Stimulated activated CD4-positive, alpha-beta T cell treated with anti-CD3 and anti-CD28 coated beads, TNF-alpha, amount 100 ng/mL, for 4 hours (primary cell): Measurements from ENCODE around the gene ITGA1.
"Not testable (repeated sequence)": the region's sequence is repeated elsewhere in the genome, so short reads cannot be mapped to it uniquely, and the experiment has no call there.

Experiments used
- DNase-seq, 3 experiments: peaks; one replicate each; pipeline ENCODE4 v3.0.0-alpha.2; 2020; ENCODE audit warnings: low read depth in 3 of 3

ITGA1 gene

DNA sequence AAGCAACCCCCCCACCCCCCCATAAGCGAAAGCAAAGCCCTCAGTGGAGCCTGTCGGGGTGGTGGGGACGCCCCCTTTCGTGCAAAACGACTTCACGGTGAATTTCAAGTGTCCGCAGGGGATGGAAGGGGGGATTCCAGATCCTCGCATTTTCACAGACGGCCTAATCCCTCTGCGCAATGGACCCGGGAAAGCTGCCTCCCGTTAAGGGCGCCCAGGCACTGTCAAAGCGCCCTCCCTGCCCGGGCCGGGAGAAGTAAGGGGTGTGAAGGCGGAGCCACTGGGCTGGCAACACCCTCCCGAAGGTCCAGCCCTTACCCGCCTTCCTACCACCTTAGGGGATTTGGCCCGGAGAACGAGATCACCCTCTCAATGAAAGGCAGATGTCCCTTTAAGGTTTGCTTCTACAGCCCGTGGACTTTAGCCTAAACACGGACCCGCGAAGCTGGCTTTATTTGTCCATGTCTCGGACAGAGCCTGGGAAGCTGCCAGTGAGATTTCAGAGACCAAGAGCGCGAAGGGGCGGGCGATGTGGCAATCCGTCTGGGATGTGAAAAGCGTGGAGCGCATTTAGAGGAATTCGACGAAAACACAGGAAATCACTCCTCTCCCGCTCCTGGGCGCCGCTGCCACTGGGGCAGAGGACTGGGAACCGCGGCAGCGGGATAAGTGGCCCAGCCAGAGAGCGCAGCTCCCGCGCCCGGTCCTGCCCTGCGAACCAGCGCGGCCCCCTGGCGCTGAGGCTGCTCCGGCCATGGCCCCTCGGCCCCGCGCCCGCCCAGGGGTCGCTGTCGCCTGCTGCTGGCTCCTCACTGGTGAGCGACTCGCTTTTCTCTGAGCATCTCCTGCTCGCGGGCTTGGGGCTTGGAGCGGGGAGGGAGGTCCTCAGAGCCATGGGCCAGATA lies at the start of gene ITGA1, which contains the start of gene PELO:
Gene ITGA1, plus strand, starts transcription at position 317 of the 905 bp plus-strand sequence. Its CDS starts 438 bp downstream, at position 755.
Gene PELO, plus strand, starts transcription at position 317 of the 905 bp plus-strand sequence. CDS start 12,479 bp downstream, outside the sequence.
- peak; percentile 12 to 23 (median 14) for DNase-seq

- DNase-seq = no peak
Measured at GRCh38 chr5:52738095-52738506, 49.6 kb upstream of the ITGA1 start.

GRCh38 chr5:52740007-52740406 lies 47.7 kb upstream of the ITGA1 start:
- no peak for DNase-seq

GRCh38 chr5:52743012-52743411 lies 44.7 kb upstream of the ITGA1 start:
- no peak for DNase-seq

DNA sequence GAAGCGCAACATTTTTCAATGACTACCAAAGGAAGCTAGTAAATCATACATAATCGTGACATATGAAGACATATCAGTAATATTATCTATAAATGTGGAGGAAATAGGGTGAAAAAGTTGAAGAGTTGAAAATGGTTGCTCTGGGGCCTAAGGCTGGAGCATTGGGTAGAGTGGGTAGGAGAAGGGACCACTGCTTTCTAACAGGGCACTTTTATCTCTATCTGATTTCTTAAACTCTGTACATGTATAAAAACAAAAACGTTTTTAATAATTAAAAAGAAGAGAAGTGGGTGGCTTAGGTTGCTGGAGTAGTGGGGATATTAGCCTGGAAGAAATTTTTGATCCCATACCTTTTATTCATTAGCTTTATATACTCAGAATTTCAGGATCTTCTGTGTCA lies 44.2 kb upstream of the ITGA1 start:
- no peak for DNase-seq

GRCh38 chr5:52743970-52744369 lies 43.7 kb upstream of the ITGA1 start:
- DNase-seq = peak in 1 of 3 experiments; percentile 13

DNA sequence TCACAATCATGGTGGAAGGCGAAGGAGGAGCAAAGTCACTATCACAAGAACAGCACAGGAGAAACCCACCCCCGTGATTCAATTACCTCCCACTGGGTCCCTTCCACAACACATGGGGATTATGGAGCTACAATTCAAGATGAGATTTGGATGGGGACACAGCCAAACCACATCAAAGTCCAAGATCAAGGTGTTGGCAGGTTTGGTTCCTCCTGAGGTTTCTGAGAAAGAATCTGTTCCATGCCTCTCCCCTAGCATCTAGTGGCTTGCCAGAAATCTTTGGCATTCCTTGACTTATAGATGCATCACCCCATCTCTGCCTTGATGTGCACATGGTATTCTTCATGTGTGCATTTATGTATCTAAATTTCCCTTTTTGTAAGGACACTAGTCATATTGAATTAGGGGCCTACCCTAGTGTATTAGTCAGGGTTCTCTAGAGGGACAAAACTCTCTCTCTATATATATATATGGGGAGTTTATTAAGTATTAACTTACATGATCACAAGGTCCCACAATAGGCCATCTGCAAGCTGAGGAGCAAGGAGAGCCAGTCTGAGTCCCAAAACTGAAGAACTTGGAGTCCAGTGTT lies 42.8 kb upstream of the ITGA1 start:
- not testable (repeated sequence) for DNase-seq

- DNase-seq = no peak
Measured at GRCh38 chr5:52746539-52746938, 41.2 kb upstream of the ITGA1 start.

GRCh38 chr5:52748590-52748989 lies 39.1 kb upstream of the ITGA1 start:
- DNase-seq = no peak

GRCh38 chr5:52749666-52750065 lies 38.0 kb upstream of the ITGA1 start:
- DNase-seq = no peak

- DNase-seq = no peak
Measured at GRCh38 chr5:52751137-52751536, 36.6 kb upstream of the ITGA1 start.

DNA sequence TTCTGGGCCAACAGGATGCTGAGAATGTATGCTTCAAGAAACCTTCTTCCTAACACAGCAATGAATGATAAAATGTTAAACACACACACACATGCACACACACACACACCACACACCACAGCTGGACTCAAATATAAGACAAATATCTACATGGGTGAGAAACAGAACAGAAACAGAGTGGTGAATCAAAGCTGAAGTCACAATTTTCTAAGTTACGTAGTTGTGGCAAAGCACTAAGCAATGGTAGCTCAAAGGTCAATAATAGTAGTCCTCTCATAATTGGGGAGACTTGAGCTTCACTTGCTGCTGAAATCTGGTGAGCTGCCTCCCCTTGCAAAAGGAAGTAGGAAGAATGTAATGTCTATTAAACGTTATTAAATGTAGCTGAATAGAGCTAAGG lies 33.7 kb upstream of the ITGA1 start:
- DNase-seq = no peak

- no peak for DNase-seq
Measured at GRCh38 chr5:52757527-52757926, 30.2 kb upstream of the ITGA1 start.

GRCh38 chr5:52758014-52758413 lies 29.7 kb upstream of the ITGA1 start:
- DNase-seq = no peak

- no peak for DNase-seq
Measured at GRCh38 chr5:52759331-52759730, 28.4 kb upstream of the ITGA1 start.

DNA sequence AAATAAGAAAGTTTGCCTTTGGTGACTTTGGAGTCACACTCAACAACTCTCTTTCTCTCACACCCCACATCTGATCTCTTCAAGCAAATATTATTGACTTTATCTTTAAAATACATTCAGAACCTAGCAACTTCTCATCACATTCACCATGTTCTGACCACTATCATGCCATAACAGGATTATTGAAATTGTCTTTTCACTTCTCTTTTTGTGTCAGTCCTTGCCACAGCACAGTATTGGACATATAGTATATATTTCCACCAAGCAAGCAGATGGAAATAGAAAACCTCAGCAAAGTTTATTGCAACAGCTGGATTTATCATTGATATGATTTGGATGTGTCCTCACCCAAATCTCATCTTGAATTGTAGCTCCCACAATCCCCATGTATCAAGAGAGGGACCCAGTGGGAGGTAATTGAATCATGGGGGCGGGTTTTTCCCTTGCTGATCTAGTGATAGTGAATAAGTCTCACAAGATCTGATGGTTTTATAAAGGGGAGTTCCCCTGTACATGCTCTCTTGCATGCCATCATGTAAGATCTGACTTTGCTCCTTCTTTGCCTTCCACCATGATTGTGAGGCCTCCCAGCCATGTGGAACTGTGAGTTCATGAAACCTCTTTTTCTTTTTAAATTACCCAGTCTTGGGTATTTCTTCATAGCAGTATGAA lies 26.9 kb upstream of the ITGA1 start:
- DNase-seq = no peak

DNA sequence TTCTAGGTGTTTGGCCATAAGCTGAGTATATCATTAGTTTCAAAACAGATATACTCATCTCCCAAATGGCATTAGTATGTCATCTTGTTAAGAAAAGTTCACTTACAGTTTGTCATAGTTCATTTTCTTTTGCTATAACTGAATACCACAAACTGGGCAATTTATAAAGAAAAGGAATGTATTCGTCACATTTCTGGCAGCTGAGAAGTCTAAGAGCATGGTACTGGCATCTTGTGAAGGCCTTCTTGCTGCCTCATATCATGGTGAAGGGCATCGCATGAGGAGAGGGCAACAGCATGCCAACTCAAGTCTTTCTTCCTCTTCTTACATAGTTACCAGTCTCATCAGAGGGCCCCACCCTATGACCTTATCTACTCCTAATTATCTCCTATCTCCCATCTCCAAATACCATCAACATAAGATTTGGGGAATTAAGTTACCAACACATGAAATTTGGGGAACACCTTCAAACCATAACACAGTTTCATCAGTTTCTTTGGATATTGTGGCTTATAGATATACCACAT lies 20.4 kb upstream of the ITGA1 start:
- no peak for DNase-seq

DNA sequence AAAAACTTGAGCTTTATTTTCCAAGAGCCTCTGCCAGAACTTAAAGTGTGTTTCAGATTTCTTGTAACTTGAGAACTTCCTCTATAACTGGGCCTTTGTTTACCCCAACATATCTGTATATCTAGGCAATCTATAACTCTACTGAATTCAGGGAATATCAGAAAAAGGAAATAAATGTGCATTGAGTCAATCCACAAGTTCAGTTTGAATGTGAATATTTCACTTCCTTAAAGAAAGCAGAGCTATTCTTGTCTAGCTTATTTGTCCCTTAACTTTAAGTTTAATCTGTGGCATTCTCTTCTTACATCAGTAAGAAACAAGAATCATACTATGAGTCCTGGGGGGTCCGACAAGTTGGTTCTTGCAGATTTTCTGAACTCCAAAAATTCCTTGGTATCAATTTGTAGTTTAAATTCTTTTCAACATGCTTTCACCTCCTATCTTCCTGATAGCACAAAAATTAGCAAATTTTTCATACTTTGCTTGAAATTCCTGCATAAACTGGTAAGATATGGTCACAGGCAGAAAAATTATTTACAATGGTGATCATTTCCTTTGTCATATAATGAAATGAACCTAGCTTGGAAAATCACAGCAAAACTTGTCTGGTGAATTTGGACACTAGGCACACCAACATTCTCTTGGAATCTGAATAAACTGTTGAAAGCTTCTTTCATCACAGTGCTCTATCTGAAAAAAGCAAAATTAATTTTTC lies 19.8 kb upstream of the ITGA1 start:
- DNase-seq = no peak

DNA sequence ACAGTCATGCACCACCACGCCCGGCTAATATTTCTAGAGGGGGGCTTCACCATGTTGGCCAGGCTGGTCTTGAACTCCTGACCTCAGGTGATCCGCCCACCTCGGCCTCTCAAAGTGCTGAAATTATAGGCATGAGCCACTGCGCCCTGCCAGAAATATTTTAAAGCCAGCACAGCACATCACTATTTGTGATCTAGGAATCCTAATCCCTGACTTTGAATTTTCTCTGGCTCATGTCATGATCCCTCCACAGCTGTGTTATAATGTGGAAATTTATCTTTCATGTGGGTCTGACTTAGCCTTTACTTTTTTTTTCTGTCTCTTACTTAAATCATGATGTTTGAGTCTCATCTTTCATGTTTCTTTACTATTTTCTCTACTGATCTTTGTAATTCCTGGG lies 18.7 kb upstream of the ITGA1 start:
- no peak for DNase-seq

DNA sequence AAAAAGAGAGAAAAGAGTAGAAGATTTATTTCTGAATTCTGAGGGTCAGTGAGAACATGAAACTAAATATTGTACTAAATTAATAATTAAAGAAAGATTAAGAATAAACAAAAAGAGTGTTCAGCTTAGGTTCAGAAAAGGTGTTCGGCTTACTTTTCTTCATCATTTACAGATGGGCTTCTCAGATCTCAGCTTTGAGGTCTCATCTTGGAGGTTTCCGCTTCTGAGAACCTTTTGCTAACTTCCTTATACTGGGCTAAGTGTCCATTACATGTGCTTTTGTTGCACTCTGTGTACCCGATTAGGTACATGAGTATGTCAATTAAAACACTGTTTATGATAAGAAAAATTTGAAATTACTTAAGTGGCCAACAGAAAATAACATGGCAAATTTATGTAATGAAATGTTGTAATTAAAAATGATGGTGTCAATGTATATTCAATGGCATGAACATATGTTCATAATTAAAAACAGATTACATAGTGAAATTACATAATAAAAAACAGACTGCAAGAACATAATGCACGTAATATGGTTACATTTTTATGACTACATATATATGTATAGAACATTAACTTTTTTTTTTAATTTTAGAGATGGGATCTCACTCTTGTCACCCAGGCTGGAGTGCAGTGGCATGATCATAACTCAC lies 17.3 kb upstream of the ITGA1 start:
- no peak for DNase-seq
